Astrocyte (in vitro differentiated cells and primary cell): ENCODE data around the gene SYNGR1. TPM values are rescaled to one million over a fixed set of nuclear protein-coding genes. Genes with fewer than 3 reads are reported as not detected.

Source experiments
- DNase-seq: peaks from one replicate; pipeline ENCODE4 v3.0.0-alpha.2; 2010; ENCODE audit warnings: low read depth
- FAIRE-seq: peaks from 2 replicates; lab custom pipeline; 2011; peaks lifted over from hg19 to GRCh38; lab: Jason Lieb, UNC
- H2AFZ ChIP-seq: 2 replicates; pipeline ENCODE4 v1.6.0; 2012; ENCODE audit warnings: low read depth, low read length, inconsistent platforms
- H3K27ac ChIP-seq: 2 replicates; pipeline ENCODE4 v1.5.1; 2011; ENCODE audit warnings: low read depth, low read length, inconsistent platforms
- H3K27me3 ChIP-seq: 2 replicates; pipeline ENCODE4 v1.6.0; 2011; ENCODE audit warnings: low read length, inconsistent platforms; ENCODE audit not compliant: insufficient read depth
- H3K36me3 ChIP-seq: 2 replicates; pipeline ENCODE4 v1.5.1; 2011; ENCODE audit warnings: low read length, inconsistent platforms; ENCODE audit not compliant: insufficient read depth
- H3K4me1 ChIP-seq: 2 replicates; pipeline ENCODE4 v1.5.1; 2011; ENCODE audit warnings: low read length, inconsistent platforms; ENCODE audit not compliant: insufficient read depth
- H3K4me2 ChIP-seq: 2 replicates; pipeline ENCODE4 v1.6.0; 2012; ENCODE audit warnings: low read length, inconsistent platforms
- H3K4me3 ChIP-seq: 2 replicates; pipeline ENCODE4 v1.5.1; 2011; ENCODE audit warnings: low read depth, mild to moderate bottlenecking, low read length, inconsistent platforms; ENCODE audit not compliant: insufficient read depth
- H3K79me2 ChIP-seq: 2 replicates; pipeline ENCODE4 v1.6.0; 2012; ENCODE audit warnings: mild to moderate bottlenecking, low read length, inconsistent platforms; ENCODE audit not compliant: insufficient read depth
- H3K9ac ChIP-seq: 2 replicates; pipeline ENCODE4 v1.6.0; 2012; ENCODE audit warnings: mild to moderate bottlenecking, low read length, inconsistent platforms
- H3K9me3 ChIP-seq: 2 replicates; pipeline ENCODE4 v1.5.1; 2012; ENCODE audit warnings: low read depth, mild to moderate bottlenecking, low read length, inconsistent platforms; ENCODE audit not compliant: insufficient read depth
- H4K20me1 ChIP-seq: 2 replicates; pipeline ENCODE4 v1.6.0; 2012; ENCODE audit warnings: low read length, inconsistent platforms; ENCODE audit not compliant: insufficient read depth
- H3K27ac Mint-ChIP-seq: one replicate; pipeline ENCODE4 v1.8.0; 2021; ENCODE audit warnings: mild to moderate bottlenecking, mixed read lengths; ENCODE audit not compliant: unreplicated experiment
- H3K27me3 Mint-ChIP-seq: one replicate; pipeline ENCODE4 v1.8.0; 2021; ENCODE audit warnings: low read depth, mixed read lengths; ENCODE audit not compliant: unreplicated experiment
- H3K36me3 Mint-ChIP-seq: one replicate; pipeline ENCODE4 v1.8.0; 2021; ENCODE audit warnings: low read depth, mixed read lengths; ENCODE audit not compliant: unreplicated experiment
- H3K4me1 Mint-ChIP-seq: one replicate; pipeline ENCODE4 v1.8.0; 2021; ENCODE audit warnings: low read depth, mixed read lengths; ENCODE audit not compliant: unreplicated experiment
- H3K4me3 Mint-ChIP-seq: one replicate; pipeline ENCODE4 v1.8.0; 2021; ENCODE audit warnings: mild to moderate bottlenecking, moderate library complexity, mixed read lengths; ENCODE audit not compliant: unreplicated experiment
- H3K9me3 Mint-ChIP-seq: one replicate; pipeline ENCODE4 v1.8.0; 2021; ENCODE audit warnings: mild to moderate bottlenecking, mixed read lengths; ENCODE audit not compliant: unreplicated experiment
- EZH2 ChIP-seq: IDR thresholded peaks from 2 replicates; pipeline ENCODE4 v1.6.1; 2012; ENCODE audit warnings: mild to moderate bottlenecking, low read length, inconsistent platforms; ENCODE audit not compliant: insufficient read depth
- total RNA-seq: library from RNA; stranded (reverse); gene quantifications from 2 replicates; pipeline ENCODE4 v1.2.1, GENCODE V29; 2021
- TF ChIP-seq, protein P1 (sequence below): IDR thresholded peaks from 2 replicates; pipeline ENCODE4 v1.5.1; 2011; ENCODE audit warnings: low read depth, mild to moderate bottlenecking, inconsistent platforms, low read length, moderate library complexity; ENCODE audit not compliant: insufficient read depth

The SYNGR1 gene
- total RNA-seq, 1 donor from 2014 or later: 12.0 TPM

DNA sequence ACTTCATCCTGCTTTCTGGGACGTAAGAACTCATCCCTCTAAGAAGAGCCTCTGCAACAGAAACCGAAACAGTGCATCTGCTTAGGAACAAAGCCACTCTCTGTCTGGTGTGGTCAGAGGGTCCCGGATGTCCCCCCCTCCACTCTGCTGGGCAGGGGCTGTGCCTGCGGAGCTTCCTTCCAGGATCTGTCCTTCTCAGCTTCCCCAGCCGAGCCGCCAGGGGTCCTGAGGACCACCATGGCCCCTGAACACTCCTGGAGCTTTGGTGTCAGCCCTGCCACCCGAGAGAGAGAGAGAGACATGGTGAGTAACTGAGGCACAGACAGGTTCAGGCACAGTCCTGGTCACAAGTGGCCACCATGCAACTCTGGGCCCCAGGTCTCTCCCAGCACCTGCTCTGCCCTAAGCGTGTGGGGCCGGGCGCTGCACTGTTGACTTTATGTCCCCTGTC is 82.6 kb downstream of the SYNGR1 start:
- no peak overlapping the region for H3K4me3 ChIP-seq
- Mint-ChIP-seq H3K4me3 (no peak overlapping the region), H3K9me3 (no peaks in the 10 kb centered on the region), H3K4me1 (peaks cover 3% of the 10 kb centered on the region), H3K27me3 (no peaks in the 10 kb centered on the region), H3K27ac (no peak overlapping the region), H3K36me3 (peaks cover 6% of the 10 kb centered on the region)
- H3K36me3 ChIP-seq: no peaks in the 10 kb centered on the region
- FAIRE-seq (no peak), DNase-seq (no peak)
- TF ChIP-seq, protein P1, sequence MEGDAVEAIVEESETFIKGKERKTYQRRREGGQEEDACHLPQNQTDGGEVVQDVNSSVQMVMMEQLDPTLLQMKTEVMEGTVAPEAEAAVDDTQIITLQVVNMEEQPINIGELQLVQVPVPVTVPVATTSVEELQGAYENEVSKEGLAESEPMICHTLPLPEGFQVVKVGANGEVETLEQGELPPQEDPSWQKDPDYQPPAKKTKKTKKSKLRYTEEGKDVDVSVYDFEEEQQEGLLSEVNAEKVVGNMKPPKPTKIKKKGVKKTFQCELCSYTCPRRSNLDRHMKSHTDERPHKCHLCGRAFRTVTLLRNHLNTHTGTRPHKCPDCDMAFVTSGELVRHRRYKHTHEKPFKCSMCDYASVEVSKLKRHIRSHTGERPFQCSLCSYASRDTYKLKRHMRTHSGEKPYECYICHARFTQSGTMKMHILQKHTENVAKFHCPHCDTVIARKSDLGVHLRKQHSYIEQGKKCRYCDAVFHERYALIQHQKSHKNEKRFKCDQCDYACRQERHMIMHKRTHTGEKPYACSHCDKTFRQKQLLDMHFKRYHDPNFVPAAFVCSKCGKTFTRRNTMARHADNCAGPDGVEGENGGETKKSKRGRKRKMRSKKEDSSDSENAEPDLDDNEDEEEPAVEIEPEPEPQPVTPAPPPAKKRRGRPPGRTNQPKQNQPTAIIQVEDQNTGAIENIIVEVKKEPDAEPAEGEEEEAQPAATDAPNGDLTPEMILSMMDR: no peak
- TF ChIP-seq EZH2: no peak
- H3K79me2 ChIP-seq: no peaks in the 10 kb centered on the region
- H4K20me1 ChIP-seq: no peaks in the 10 kb centered on the region
- no peaks in the 10 kb centered on the region for H3K27me3 ChIP-seq
- no peak overlapping the region for H3K27ac ChIP-seq
- H3K4me1 ChIP-seq: peaks cover 28% of the 10 kb centered on the region
- H3K9ac ChIP-seq: no peak overlapping the region
- H3K4me2 ChIP-seq: no peak overlapping the region
- no peaks in the 10 kb centered on the region for H3K9me3 ChIP-seq
- no peak overlapping the region for H2AFZ ChIP-seq

DNA sequence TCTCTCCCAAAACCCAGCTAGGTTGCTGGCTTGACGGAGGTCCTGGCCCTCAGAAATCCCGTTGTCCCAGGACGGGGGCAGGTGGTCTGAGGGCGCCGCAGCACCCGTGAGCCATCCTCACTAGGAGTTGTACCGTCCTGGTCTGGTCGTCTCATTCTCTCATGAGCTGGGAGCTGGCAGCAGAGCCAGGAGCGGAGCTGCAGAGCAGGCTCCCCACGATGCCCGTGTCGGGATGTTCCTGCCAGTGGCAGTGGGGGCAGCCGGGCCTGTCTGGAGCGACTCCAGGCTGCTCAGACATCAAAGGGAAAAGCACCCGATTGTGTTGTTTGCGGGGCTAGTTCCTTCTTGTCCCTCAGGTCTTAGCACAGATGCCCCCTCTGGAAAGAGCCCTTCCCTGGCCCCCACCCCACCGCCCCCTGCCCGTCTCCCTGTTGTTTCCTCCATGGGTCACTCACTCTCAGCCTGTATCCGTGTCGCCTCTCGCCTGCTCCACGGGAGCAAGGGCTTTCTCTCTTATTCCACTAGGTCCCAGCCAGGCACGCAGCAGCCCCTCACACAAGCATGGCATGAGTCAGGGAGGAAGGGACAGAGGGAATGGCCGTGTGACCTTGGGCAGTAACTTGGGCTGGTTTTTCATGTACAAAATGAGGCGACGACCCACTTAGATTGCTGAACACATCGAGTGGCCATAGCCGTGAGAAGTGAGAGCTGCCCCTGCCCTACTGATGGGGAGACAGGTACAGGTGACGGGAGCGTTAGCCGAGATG is 83.9 kb downstream of the SYNGR1 start:
- TF ChIP-seq EZH2: no peak
- TF ChIP-seq, protein P1: no peak
- Histone ChIP-seq H3K9ac (no peak overlapping the region), H3K4me1 (peaks cover 25% of the 10 kb centered on the region), H3K9me3 (no peaks in the 10 kb centered on the region), H3K27me3 (no peaks in the 10 kb centered on the region), H2AFZ (no peak overlapping the region), H3K27ac (no peak overlapping the region), H3K36me3 (no peaks in the 10 kb centered on the region), H4K20me1 (no peaks in the 10 kb centered on the region), H3K4me2 (no peak overlapping the region), H3K79me2 (no peaks in the 10 kb centered on the region), H3K4me3 (no peak overlapping the region)
- no peak overlapping the region for H3K27ac Mint-ChIP-seq
- no peak for FAIRE-seq
- peaks cover 6% of the 10 kb centered on the region for H3K36me3 Mint-ChIP-seq
- no peak for DNase-seq
- H3K9me3 Mint-ChIP-seq: no peaks in the 10 kb centered on the region
- H3K4me3 Mint-ChIP-seq: no peak overlapping the region
- no peaks in the 10 kb centered on the region for H3K27me3 Mint-ChIP-seq
- no peaks in the 10 kb centered on the region for H3K4me1 Mint-ChIP-seq

DNA sequence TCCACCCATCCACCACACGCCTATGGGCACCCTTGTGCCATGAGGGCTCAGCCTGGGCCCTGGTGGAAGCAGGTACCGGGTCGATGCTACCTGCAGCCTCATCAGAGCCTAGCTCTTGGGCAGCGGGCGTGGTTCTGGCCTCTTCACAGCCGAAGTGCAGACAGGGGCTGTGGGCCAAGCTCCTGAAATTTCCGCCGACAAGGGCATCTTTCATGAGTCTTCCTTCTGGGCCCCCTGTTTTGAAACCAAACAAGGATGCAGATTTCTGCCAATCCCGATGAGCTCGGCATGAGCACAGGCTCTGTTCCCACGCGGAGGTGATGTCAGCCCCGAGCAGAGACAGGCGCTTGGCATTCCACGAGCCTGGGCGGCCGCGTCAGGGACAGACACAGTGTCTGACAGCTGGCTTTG is 84.5 kb downstream of the SYNGR1 start:
- peaks cover 20% of the 10 kb centered on the region for H3K4me1 ChIP-seq
- Mint-ChIP-seq H3K27ac (no peak overlapping the region), H3K4me1 (no peaks in the 10 kb centered on the region), H3K9me3 (no peaks in the 10 kb centered on the region), H3K4me3 (no peak overlapping the region), H3K27me3 (peaks cover 4% of the 10 kb centered on the region), H3K36me3 (peaks cover 3% of the 10 kb centered on the region)
- FAIRE-seq (no peak), DNase-seq (no peak)
- no peak overlapping the region for H3K4me3 ChIP-seq
- H3K9me3 ChIP-seq: no peaks in the 10 kb centered on the region
- no peak overlapping the region for H3K9ac ChIP-seq
- no peak overlapping the region for H3K4me2 ChIP-seq
- H3K36me3 ChIP-seq: no peaks in the 10 kb centered on the region
- no peaks in the 10 kb centered on the region for H4K20me1 ChIP-seq
- no peaks in the 10 kb centered on the region for H3K27me3 ChIP-seq
- TF ChIP-seq, protein P1: no peak
- TF ChIP-seq EZH2: no peak
- no peaks in the 10 kb centered on the region for H3K79me2 ChIP-seq
- H2AFZ ChIP-seq: no peak overlapping the region
- no peak overlapping the region for H3K27ac ChIP-seq
